Fibroblast of lung (primary cell): ENCODE measurements around the gene ATG4C.
"Not testable (repeated sequence)": the region's sequence is repeated elsewhere in the genome, so short reads cannot be mapped to it uniquely, and the experiment has no call there.

Experiments used
- EZH2 ChIP-seq: IDR thresholded peaks from 2 replicates; pipeline ENCODE4 v1.5.1; 2012; ENCODE audit warnings: low read length, control low read depth, mild to moderate bottlenecking; ENCODE audit errors: missing control alignments
- TF ChIP-seq, protein P1 (sequence below), 2 donors: IDR thresholded peaks in 1 of 2; conservative IDR thresholded peaks in 1 of 2; 1 replicate in 1 of 2; 2 replicates in 1 of 2; pipeline ENCODE4 v1.5.1; 2011 to 2012; ENCODE audit warnings: low read length in 2 of 2, control low read depth in 1 of 2, inconsistent platforms in 1 of 2, low read depth in 1 of 2, mild to moderate bottlenecking in 1 of 2

DNA sequence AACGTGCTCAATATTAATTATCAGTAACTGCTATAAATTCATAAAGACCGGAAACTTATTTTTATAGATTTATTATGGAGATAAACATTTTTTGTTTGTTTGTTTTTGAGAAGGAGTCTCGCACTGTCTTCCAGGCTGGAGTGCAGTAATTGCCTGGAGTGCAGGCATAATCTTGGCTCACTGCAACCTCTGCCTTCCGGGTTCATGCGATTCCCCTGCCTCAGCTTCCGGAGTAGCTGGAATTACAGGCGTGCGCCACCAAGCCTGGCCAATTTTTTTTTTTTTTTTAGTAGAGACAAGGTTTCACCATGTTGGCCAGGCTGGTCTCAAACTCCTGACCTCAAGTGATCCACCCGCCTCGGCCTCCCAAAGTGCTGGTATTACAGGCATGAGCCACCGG, 15.4 kb upstream of the ATG4C start:
- TF ChIP-seq, protein P1, sequence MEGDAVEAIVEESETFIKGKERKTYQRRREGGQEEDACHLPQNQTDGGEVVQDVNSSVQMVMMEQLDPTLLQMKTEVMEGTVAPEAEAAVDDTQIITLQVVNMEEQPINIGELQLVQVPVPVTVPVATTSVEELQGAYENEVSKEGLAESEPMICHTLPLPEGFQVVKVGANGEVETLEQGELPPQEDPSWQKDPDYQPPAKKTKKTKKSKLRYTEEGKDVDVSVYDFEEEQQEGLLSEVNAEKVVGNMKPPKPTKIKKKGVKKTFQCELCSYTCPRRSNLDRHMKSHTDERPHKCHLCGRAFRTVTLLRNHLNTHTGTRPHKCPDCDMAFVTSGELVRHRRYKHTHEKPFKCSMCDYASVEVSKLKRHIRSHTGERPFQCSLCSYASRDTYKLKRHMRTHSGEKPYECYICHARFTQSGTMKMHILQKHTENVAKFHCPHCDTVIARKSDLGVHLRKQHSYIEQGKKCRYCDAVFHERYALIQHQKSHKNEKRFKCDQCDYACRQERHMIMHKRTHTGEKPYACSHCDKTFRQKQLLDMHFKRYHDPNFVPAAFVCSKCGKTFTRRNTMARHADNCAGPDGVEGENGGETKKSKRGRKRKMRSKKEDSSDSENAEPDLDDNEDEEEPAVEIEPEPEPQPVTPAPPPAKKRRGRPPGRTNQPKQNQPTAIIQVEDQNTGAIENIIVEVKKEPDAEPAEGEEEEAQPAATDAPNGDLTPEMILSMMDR (conservative IDR thresholded peaks at IDR 0.05 in 1 of 2, IDR thresholded peaks at IDR 0.05 in 1 of 2; ENCODE audit: low read depth in 1 of 2, low read length in 2 of 2), result not testable (repeated sequence)
- not testable (repeated sequence) for TF ChIP-seq EZH2
